ENCODE measurements around the gene FAM177B.

The FAM177B gene

DNA sequence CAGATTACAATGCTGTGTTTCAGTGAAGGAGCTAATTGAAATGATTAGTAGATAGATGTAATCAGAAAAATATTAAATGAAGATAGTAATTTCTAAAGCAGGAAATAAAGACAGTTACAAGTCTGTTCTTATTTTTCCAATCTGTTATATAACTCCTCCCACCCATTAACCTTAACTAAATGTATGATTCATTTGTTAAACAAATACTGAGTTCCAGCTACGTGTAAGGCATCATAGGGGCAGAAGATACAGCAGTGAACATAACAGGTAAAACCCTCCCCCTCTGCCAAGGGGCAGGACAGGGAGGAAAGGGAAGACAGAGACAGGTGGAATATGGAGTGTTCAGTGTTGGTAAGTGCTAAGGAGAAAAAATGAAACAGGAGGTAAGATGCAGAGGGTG, at the start of gene FAM177B:
TSS of gene FAM177B (plus strand) at position 231 of the 400 bp plus-strand sequence. CDS start 9,344 bp downstream, outside the sequence.
- DNase-seq (ENCODE audit: low read depth) = no peak

DNA sequence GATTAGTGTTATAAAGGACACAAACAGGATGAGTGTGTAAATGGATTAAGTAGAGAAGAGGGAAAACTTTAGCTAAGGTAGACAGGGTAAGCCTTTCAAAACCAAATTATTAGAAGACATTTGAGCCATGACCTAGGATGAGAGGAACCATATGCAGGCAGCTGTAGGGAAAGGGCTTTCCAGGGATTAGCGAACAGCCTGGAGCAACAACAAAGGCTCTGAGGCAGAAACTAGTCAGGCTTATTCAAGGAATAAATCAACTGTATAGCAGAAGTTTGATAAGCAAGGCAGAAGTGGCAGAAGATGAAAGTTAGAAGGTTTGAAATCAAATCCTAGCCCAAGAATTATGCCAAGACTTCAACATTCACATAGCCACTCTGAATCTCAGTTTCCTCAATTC, 46.0 kb upstream of the FAM177B start:
- DNase-seq (ENCODE audit: low read depth) = peak; percentile 8

DNA sequence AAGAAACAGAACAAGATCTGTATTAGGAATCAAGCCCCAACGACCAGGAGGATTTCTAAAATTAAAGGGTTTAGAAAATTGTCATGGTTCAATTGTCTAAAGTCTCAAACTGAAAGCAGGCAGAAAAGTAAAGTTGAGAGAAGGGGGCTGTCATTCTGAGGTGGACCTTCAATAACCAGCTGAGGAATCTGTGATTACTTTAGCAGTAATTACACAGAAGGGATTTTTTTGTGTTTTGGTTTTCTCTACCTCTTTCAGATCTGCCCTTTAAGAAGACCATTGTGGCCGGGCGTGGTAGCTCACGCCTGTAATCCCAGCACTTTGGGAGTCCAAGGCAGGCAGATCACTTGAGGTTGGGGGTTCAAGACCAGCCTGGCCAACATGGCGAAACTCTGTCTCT, 42.1 kb upstream of the FAM177B start:
- DNase-seq (ENCODE audit: low read depth) = no peak

DNA sequence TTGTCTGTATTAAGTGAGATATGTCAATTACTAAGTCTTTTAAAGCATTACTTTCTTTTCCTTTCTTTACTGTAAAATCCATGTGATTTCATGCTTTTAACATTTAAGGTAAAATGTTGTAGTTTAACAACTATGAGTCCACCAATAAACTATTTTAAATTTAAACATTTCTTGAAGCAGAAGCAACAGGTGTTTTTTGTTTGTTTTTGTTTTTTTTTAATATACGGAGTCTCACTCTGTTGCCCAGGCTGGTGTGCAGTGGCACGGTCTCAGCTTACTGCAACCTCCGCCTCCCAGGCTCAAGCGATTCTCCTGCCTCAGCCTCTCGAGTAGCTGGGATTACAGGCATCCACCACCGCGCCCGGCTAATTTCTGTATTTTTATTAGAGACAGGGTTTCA, 40.3 kb upstream of the FAM177B start:
- no peak for DNase-seq (ENCODE audit: low read depth)

DNA sequence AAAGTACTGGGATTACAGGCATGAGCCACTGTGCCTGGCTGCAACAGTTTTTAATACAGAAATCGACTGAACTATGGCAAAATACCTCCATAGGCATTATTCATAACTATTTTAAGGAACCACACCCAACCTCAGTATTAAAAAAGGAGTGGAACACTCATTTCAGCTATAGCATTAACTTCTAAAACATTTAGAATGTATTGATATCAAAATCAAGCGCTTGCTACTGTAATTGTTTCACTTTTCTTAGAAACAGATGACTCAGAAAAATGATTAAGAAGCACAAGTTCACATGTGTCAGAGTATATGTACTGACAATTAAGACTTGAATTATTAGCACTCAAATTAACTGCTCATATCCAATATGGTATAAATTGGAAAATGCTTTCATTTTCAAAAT, 39.8 kb upstream of the FAM177B start:
- no peak for DNase-seq (ENCODE audit: low read depth)

DNA sequence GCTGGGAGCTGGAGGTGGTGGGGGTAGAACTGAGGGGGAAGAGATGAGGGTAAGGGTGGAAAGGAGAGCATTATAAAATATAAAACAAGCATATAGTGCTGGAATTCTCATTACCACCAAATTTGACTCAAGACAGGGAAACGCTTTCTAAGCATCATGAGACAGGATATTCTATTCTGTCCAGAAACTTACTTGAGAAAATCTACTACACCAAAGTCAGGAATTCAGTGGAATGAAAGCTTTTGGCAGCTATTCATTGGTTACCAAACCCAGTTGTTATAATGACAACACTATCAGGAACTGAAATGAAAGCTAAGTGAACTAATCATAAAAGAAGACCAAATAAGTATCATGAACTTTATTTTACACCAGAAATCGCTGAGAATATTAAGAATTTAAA, 39.2 kb upstream of the FAM177B start:
- DNase-seq (ENCODE audit: low read depth) = peak; percentile 19

DNA sequence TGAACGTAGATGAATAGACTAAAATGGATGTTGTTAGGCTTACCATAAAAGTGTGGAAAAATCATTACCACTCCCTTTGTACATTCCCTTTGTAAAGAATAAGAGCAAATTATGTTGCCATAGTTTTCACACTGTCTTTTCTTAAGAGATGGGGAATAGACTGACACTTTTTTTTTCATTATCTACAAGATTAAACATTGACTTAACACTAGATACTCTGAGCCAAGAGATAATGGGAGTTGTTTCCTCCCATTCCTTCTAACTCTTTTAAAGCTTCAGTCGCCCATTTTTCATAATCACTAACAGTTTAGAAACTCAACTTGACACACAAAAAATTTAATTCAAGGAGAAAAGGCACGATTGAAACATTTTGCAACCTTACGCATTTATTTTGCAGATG, 34.8 kb upstream of the FAM177B start:
- DNase-seq (ENCODE audit: low read depth) = no peak

DNA sequence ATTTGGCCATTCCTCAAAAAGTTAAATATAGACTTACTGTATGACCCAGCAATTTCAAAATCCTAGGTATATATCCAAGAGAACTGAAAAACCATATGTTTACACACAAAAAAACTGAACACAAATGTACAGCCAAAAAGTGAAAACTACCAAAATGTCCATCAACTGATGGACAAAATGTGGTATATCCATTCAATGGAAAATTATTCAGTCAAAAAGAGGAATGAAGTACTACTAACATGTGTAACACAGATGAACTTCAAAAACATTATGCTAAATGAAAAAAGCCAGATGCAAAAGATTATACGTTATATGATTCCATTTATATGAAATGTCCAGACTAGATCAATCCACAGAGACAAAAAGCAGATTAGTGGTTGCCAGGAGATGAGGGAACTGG, 32.7 kb upstream of the FAM177B start:
- DNase-seq (ENCODE audit: low read depth) = no peak

DNA sequence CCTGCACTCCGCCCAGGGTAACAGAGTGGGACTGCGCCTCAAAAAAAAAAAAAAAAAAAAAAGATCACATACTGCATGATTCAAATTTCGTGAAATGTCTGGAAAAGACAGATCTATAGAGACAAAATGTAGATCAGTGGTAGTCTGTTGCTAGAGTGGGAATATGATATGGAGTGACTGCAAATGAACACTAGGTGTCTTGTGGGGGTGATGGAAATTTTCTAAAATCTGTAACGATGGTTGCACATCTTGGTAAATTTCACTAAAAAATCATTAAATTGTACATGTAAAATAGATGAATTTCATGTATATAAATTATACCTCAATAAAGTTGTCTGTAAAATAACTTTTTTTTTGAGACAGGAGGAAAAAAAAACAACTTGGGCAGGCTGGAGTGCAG, 30.2 kb upstream of the FAM177B start:
- DNase-seq (ENCODE audit: low read depth) = no peak

DNA sequence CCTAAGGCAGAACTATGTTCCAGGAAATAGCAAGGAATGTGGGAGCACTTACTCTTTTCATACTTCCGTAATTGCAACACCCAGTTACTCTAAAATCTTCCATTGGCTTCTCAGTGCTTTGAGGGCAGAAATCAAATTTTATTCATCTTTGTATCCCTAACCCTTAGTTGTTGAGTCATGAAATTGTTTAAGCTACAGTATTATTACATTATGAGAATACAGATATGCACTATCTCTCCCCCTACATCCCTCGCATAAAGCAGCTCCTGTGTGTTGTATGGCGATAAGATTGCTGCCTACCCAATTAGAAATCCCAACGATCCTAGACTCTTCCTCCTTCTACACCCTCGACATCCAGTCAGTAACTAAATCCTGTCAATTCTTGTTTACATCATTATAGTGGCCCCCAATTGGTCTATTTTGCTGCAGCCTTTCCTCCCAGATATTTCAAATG, 27.3 kb upstream of the FAM177B start:
- peak; percentile 21 for DNase-seq (ENCODE audit: low read depth)

DNA sequence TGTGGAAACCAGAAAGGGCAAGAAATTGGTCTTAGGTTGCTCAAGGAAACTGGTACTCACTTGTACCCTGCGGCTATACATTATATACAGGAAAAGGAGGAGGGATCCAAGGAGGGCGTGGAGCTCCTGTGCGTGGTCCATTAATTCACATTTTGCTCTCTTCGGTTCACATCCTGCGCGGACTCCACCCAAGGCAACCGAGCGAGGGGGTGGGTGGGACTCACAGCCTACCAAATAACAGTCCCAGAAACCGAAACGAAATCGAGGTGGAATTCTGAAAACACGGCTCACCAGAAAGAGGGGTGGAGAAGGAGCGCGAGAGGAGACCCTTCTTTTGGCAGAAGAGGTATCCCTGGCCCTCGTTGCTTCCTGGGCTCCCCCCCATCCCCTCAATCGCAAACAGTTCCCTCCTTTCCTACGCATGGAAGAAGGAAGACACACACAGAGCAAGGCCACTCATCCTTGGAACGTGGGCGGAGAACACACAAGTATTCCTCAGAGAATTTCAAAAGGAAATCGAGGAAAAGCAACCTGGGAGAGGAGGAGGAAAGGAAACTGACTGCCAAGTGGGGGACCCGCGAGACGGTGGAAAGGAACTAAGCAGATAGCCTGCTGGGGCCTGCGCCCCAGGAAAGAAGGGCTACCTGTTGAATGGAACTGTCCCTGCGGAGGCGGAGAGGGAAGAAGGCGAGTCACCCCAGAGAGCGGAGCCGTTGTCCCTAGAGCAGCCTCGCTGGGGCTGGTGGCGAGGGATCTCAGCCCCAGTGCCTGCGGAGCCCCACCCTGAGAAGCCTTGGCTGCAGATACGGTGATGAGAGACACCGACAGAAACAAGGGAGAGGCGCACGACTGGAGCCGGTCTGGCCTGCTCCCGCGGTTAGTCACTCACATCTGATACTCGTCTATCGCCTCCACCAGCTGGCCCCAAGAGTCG, 25.4 kb upstream of the FAM177B start:
- peak; percentile 57 for DNase-seq (ENCODE audit: low read depth)

DNA sequence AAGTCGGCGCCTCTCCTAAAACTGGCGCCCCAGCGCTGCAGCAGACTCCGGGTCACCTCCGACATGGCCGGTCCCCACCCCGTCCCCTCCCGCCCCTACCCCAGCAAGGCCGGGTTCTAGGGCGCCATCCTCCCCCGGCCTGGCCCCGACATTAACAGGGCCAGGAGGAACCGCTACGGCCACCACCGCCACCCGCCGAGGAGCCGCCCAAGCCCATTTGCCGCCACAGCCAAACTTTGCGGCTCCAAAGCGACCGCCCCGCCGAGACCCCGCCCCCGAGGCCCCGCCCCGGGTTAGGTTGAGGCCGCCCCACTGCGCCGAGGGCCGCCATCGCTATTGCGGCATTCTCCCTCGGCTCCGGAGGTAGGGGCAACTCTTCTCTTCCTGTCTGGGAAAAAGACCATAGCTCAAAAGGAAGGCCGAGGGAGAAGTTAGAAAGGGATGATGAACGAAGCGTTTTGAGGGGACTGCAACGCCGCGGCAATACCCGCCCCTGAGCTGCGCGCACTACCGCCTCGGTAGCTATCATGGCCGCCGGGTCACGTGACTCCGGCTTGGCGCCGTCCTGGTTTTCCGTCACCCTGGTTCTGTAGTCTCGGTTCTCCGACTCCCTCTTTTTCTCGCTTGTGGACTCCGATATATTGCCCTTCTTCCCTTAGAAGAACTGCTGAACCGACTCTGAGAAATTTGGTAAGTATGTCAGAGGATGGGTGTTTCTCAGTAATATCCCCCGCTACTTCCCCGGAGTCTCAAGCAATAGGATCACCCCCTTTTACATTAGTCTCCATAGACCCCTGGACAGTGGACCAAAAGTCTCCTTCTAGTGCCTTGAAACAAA, 24.5 kb upstream of the FAM177B start, which contains the start of the genes AIDA and BROX:
TSS of gene AIDA (minus strand) at position 239 of the 838 bp plus-strand sequence. CDS start at position 65, 174 bp downstream.
TSS of gene BROX (plus strand) at position 312 of the 838 bp plus-strand sequence. CDS start 3,136 bp downstream, outside the sequence.
- DNase-seq (ENCODE audit: low read depth) = peak; percentile 71

DNA sequence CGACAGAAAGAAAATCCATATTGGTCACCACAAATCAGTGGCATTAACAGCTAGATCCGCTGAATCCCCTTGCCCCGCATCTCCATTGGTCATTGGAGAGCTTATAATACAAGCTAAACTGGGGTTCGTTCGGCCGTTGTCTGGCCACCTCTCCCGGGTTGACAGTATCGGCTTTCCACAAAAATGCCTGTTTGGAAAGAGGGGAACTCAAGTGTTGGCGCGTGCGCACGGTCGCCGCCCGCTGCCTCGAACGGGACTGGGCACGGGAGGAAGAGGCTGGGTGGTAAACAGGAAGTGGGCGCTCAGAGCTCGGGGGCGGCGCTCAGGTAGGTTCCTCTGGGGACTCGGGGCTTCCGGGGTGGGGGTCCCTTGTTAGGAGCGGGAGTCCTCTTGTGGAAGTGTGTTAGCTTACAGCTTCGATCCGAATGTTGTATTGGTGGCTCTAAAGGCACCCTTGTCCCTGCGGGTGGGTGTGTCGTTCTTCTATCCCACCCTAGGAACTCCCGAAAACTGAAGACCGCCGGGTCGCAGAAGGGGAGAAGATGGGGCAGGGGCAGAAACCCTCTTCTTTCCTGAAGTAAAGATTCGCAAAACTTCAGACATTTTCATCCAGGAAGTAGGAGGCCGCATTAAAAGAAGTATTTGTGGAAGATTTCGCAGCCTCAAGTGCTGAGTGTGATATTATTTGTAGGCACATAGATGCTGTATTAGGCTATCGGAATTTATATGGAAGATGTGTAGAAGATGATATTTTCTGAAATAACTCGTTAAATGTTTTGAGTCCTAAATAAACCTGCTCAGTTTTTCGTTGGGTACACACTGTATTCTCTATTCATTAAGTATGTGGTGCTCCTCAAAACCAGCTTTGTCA, 23.7 kb upstream of the FAM177B start:
- DNase-seq (ENCODE audit: low read depth) = peak; percentile 95

DNA sequence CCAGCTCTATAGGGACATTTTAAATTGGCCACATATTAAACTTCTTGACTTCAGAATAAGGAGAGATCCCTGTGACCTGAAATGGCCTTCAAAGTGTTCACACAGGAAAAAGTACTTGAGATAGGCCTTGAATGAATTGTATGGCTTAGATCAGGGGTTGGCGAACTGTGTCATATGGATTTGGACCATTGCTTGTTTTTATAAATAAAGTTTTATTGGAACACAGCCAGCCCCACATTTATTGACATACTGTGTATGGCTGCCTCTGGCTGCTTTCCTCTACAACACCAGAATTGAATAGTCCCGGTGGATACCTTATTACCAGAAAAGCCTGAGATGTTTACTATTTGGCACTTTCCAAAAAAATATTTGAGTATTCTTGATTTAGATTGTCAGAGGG, 20.6 kb upstream of the FAM177B start:
- no peak for DNase-seq (ENCODE audit: low read depth)

DNA sequence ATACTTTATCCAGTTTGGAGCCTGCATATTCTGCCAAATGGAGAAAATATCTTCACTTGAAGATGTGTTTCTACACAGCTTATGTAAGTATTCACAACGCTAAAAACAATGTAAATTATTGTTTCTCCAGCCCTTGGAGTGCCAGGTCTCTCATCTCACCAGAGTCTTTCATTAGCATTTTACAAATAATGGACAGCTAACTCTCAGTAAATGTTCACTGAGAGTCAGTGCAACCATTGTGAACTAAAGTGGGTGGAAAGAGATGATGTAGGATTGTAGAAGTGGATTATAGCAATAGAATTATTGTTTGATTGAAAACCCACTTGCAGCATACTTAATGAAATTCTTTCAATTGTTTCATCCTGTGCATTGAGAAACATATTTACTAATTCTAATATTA, 8.3 kb upstream of the FAM177B start:
- DNase-seq (ENCODE audit: low read depth) = no peak

DNA sequence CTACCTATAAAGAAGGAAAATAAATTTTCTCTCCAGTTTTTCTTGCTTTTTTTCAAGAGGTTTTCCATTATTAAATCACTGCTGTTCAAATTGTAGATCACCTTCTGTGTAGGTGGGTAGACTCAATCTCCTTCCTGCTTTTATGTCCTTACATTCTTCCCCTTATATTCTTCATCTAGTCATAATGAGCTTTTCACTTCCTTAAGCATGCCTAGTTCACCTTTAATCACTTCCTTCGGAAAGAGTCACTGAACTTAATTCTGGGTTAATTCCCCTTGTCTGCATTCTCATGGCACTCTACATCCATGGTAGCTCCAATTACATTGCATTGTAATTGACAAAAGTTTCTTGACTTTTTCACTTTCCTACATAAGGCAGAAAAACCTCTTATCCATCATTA, 6.1 kb upstream of the FAM177B start:
- no peak for DNase-seq (ENCODE audit: low read depth)

DNA sequence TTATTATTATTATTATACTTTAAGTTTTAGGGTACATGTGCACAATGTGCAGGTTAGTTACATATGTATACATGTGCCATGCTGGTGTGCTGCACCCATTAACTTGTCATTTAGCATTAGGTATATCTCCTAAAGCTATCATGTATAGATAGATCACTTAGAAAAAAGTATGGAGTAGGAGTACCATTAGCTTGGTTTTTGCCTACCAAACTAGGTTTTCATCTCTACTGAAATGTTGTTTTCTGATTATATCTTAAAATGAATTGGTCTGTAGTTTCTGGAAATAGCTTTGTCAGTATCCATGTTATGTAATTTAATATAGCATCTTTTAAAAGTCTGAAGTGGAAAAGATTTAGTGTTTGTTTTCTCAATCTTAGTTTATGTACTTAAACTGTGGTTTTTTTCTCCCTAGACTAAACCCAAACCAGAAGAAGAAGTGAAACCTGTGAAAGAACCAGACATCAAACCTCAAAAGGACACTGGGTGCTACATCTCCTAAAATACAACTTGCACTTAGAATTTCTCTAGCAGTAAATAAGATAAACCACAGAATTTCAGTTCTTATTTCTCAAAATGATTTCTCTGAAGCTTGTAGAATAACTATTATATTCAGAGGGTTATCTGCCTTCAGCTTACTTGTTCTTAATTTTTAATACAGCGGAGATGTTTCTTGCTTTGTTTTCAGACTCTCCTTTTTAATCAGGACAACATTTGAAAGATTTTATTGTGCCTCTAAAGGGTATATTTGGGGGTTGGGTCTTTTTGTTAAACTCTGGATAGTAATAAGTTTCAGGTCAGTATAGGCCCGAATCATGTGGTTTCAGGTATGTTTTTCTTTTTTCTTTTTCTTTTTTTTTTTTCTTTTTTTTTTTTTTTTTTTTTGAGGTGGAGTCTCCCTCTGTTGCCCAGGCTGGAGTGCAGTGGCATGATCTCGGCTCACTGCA, 4.5 kb upstream of the FAM177B start:
- DNase-seq (ENCODE audit: low read depth) = no peak

DNA sequence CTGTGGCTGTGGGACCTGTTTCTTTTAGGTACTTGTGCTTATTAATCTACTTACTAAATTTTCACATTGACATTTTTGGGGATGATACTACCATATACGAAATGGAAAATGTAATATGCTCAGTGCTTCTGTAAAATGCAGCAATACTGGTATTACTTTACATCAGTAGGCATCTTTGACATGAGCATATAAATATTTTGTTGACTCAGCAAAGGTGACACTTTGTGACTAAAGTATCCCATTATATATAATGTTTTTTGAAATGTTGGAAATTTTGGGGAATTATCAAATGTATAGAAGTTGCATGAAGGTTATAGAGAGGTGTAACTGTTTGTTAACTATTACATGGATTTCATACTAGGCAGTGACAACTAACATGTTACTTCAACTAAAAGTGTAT, 2.3 kb upstream of the FAM177B start:
- no peak for DNase-seq (ENCODE audit: low read depth)

DNA sequence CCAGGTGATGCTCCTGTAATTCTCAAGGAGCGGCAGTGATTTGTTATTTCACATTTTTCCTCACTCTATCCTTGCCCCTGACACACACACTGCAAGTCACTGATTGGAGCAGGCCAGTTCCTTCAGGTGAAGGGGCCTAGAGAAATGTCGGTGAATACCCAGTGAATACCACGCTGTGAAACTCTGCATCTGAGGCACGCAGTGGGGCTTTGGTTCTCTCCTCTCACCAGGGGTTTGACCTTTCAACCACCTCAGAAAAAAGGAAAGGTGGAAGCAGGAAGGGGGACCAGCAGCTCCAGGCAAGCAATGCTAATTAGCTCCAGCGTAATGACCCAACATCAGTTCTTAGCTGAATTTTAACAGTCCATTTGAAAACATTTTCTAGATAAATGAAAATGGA, 532 bp upstream of the FAM177B start:
- DNase-seq (ENCODE audit: low read depth) = no peak

DNA sequence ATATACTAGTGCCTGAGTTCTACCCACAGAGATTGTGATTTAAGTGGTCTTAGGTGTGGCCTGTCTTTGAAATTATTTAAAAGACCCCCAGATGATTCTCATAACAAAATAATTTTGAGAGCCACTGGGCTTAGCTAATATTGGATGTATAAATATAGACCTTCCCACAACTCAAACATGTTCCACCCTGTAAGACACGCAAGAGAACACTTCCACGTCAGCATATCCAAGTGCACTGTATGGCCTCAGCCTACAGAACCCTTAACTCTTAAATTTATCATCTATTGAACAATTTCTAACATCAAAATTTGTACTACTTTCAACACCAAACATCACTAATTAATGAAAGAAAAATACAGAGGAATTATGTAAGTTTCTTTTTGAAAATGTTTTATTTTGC, 2.5 kb downstream of the FAM177B start:
- no peak for DNase-seq (ENCODE audit: low read depth)

DNA sequence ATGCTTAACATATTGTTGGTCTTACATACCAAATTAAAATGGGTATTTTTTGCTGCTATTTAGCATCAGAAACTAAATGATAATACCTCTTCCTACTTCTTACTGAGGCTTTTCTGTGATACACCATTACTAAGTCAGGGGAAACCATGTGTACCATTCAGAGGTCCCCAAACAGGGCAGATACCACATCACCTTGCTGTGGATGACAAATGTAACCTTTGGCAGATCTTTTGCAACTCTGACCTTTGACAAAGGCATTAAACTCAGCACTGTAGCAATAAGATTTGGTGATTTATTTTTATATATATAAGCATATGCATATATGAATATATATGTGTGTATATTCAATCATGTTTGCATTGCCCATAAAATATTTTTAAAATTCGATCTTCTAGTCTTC, 2.9 kb downstream of the FAM177B start:
- no peak for DNase-seq (ENCODE audit: low read depth)
